OCI-LY1 (cell line): ENCODE data around the gene CERS6.

Source experiments
- CTCF ChIP-seq: fragments of 200-600 bp; sonication (generic), shearing (Covaris generic); IDR thresholded peaks from 2 replicates; pipeline ENCODE4 v1.5.1; 2017; ENCODE audit warnings: mild to moderate bottlenecking, antibody characterized with exemption, low read length, moderate library complexity, mixed read lengths
- EZH2 ChIP-seq: fragments of 200-600 bp; sonication (generic), shearing (Covaris generic); IDR thresholded peaks from 2 replicates; pipeline ENCODE4 v1.8.0; 2017; ENCODE audit warnings: borderline replicate concordance, mixed run types, mild to moderate bottlenecking, antibody characterized with exemption, low read length, moderate library complexity, mixed read lengths

- TF ChIP-seq CTCF (no peak), EZH2 (no peak)
Measured at GRCh38 chr2:168545439-168546082, 89.5 kb downstream of the CERS6 start.
